ENCODE results near the gene POLR2E. TPM values are rescaled to one million over a fixed set of nuclear protein-coding genes. Genes with fewer than 3 reads are reported as not detected.
A peak's percentile ranks its signal among the peaks of the same experiment; 100 is the strongest.

POLR2E gene
- total and polyA plus RNA-seq, 2 of the 8 experiments (the other 6 are each of a cell fraction or from before 2014, with no cell fraction given), result 281 to 381 TPM

DNA sequence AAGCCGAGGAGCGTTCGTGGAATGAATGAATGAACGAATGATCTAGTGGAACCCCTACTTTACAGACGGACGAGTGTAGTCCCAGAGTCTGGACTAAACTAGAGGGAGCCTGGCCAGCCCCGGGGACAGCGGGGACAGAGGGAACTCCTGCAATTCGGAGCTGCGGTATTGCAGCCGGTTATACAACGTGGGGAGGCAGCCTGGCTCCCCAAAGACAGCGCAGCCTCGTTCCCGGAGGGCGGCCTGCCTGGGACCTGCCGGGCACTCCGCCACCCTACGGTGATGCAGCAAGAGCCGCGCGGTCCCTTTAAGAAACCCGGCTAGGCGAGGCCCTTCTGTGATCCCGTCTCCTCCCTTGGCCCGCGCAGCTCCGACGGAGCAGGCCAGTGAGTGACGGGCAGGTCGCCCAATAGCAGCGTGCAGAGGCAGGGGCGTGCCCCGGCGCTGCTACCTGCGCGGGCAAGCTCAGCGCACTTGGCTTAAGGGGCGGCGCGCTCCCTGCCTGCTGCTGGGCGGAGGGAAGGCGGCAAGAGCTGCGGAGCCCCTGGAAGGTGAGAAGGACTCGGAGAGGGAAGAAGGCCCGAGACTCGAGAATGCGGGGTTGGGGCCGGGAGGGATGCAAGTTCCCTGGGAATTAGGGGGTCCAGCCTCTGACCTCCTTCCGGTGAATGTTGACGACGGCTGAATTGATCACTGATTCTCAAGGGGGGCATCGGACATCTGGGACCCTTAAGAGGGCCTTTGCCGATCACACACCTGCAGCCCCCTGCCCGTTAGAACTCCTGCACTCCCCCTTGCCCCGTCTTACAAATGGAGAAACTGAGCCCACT, 55.3 kb downstream of the POLR2E start, which contains the start of gene ABCA7 (continued):
- TF ChIP-seq, protein P1, sequence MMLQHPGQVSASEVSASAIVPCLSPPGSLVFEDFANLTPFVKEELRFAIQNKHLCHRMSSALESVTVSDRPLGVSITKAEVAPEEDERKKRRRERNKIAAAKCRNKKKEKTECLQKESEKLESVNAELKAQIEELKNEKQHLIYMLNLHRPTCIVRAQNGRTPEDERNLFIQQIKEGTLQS (IDR thresholded peaks at IDR 0.05; ENCODE audit: insufficient read depth, low read depth, low read length), result no peak
- peak; percentile 85; the same call in 1 of the 2 replicates for TF ChIP-seq SP4 (IDR thresholded peaks at IDR 0.05; ENCODE audit: low read length)
- TF ChIP-seq SIX5 (IDR thresholded peaks at IDR 0.05; ENCODE audit: low read depth, low read length), result no peak
- no peak for TF ChIP-seq NANOG (IDR thresholded peaks at IDR 0.05; ENCODE audit: insufficient read depth, low read depth, low read length, poor library complexity, severe bottlenecking)
- TF ChIP-seq SRF (IDR thresholded peaks at IDR 0.05; ENCODE audit: low read depth, low read length), result no peak
- TF ChIP-seq SP2 (IDR thresholded peaks at IDR 0.05; ENCODE audit: low read length), result peak; percentile 67
- no peak for TF ChIP-seq RXRA (IDR thresholded peaks at IDR 0.05; ENCODE audit: insufficient read depth, low read depth, low read length)
- TF ChIP-seq SIRT6 (IDR thresholded peaks at IDR 0.05; ENCODE audit: low read length), result no peak
- TF ChIP-seq KDM4A (IDR thresholded peaks at IDR 0.05; ENCODE audit: low read depth, low read length, severe bottlenecking), result no peak
- TF ChIP-seq POU5F1 (IDR thresholded peaks at IDR 0.05; ENCODE audit: low read depth, low read length), result no peak
